Kasumi-1 (cell line): ENCODE data around the gene FAM120B.
"Not testable (repeated sequence)": the region's sequence is repeated elsewhere in the genome, so short reads cannot be mapped to it uniquely, and the experiment has no call there.

ENCODE experiments used
- DNase-seq, 2 experiments: peaks; one replicate each; lab custom pipeline; 2025; lab: John Stamatoyannopoulos, UW

The FAM120B gene

GRCh38 chr6:170298688-170299087 is 7.9 kb upstream of the FAM120B start:
- no peak for DNase-seq

DNA sequence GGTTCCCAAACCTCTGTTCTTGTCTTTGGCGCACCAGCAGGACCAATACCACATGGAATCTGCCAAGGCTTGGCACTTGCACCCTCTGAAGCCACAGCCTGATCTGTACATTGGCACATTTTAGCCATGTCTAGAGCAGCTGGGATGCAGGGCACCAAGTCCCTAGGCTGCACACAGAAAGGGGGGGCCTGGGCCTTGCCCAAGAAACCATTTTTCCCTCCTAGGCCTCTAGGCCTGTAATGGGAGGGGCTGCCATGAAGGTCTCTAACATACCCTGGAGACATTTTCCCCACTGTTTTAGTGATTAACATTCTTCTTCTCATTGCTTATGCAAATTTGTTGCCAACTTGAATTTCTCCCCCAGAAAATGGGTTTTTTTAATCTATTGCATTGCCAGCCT is 5.4 kb upstream of the FAM120B start:
- no peak for DNase-seq

GRCh38 chr6:170305805-170306323 is 694 bp upstream of the FAM120B start:
- no peak for DNase-seq

DNA sequence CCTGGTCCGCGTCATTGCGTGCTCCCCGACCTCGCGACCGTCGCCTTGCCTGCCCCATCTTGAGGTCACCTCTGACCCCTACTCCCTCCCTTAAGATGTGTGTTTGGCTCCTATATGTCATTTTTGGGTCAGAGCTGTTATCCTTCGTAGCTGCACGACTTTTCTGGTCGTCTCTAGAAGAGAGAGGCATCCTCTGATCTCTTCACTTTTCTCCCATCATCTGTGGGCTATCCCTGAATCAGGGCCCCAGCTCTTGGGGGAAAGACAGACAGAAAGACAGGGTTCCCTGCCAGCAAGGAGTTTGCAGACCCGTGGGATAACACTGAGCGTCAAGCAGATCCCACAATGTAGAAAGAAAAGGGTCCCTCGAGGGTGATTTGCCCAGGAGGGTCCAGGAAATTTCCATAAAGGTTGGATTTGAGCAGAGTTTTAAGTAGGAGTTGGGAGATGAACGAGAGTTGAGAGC is 555 bp downstream of the FAM120B start:
- no peak for DNase-seq

DNA sequence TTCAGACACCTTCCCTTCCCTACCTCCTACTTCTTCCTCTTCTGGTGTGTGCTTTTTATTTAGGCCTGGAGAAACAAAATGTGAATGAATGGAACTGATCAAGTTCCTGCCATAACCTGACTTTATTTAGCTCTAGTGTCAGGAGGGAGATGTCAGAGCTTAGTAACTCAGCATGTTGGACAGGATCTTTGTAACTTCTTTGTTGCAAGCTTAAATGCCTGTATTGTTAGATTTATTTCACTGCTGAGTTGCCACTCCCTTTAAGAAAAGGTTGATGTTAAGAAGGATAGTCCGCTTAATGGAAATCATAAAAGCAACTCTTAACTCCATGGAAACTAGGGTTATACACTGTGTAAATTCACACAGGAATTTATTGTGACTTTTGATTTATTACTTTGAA is 2.2 kb downstream of the FAM120B start:
- no peak for DNase-seq

DNA sequence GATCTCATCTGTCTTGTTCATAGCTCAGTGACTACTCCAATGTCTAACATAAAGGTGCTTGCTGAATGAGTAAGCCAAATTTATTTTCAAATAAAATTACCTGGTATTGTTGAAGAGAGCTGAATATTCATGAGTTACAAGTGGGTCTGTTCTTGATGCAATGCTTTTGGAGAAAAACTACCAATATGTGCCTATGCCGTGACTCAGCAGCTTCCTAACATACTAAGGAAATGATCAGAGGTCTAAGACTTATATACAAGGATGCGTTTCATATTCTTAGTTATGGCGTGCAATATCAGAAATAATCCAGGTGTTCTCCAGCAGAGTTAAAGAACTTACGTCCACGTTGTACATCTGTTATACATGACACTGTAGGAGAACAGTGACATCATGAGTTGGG is 5.1 kb downstream of the FAM120B start:
- DNase-seq = no peak

DNA sequence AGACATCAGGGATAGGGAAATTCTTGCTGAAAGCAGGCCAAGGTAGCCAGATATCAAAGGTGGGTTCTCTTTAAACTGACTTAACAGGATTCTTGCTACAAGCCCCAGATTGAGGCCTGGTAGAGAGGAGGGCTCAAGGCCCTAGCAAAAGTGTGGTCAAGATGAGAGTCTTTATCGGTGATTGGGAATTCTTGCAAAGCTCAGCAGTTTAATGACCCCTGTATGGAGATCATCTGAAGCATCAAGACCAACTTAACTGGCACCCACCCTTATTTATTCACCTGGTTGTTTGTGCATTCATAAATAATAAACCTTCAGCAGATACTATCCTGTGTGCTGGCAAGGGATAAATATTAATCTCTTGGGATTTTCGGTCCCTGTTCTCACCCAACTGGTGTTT is 6.3 kb downstream of the FAM120B start:
- DNase-seq = no peak

- DNase-seq = peak in 1 of 2 experiments; percentile 23
These were observed 7.2 kb downstream of the FAM120B start for GRCh38 chr6:170313716-170314295.

- DNase-seq = no peak
These were observed 8.4 kb downstream of the FAM120B start for GRCh38 chr6:170314983-170315382.

- DNase-seq = no peak
These were observed 9.5 kb downstream of the FAM120B start for GRCh38 chr6:170316071-170316470.

- DNase-seq = no peak
These were observed 10.5 kb downstream of the FAM120B start for GRCh38 chr6:170317076-170317475.

- DNase-seq = no peak
These were observed 11.2 kb downstream of the FAM120B start for GRCh38 chr6:170317718-170318117.

GRCh38 chr6:170329321-170329720 is 22.8 kb downstream of the FAM120B start:
- DNase-seq = no peak

DNA sequence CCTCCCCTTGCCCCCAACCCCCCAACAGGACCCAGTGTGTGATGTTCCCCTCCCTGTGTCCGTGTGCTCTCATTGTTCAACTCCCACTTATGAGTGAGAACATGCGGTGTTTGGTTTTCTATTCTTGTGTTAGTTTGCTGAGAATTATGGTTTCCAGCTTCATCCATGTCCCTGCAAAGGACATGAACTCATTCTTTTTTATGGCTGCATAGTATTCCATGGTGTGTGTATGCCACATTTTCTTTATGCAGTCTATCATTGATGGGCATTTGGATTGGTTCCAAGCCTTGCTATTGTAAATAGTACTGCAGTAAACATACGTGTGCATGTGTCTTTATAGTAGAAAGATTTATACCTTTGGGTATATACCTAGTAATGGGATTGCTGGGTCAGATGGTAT is 28.6 kb downstream of the FAM120B start:
- not testable (repeated sequence) for DNase-seq

GRCh38 chr6:170344631-170345576 is 38.3 kb downstream of the FAM120B start:
- peak; percentile 39 to 51 for DNase-seq

GRCh38 chr6:170345662-170346061 is 39.1 kb downstream of the FAM120B start:
- no peak for DNase-seq

DNA sequence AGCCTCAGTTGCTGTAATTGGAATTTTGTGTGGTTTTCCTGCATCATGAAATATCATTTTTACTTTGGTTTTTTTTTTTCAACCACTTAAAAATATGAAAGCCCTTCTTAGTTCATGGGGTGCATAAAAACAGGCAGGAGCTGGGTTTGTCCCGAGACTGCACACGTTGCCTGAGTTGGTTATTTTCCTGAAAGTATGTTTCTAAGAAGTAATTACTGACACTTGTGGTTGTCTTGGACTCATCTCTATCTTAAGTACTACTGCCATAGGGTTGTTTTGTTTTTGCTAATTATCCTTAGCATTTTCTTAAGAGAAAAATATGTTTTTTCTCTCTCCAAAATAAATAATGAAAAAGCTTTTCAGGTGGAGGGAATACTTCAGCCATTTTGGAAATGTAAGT is 40.1 kb downstream of the FAM120B start:
- DNase-seq = no peak

DNA sequence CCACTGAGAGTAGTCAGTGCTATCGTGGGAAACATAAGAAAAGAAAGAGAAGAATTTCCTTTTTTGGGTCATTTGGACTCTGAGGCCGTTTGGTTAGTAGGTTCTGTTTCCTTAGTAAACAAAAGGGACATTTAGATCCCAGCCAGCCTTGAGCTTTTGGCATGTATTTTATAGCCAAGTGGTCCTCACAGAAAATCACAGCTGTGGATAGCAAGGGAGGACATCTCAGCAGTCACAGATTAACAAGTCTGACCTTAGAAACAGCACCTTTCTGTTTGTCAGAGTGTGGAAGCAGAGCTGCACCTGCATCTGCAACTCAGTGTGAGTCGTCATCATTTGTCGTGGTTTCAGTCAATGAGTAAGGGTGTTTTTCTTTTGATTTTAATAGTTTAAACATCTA is 40.5 kb downstream of the FAM120B start:
- no peak for DNase-seq

DNA sequence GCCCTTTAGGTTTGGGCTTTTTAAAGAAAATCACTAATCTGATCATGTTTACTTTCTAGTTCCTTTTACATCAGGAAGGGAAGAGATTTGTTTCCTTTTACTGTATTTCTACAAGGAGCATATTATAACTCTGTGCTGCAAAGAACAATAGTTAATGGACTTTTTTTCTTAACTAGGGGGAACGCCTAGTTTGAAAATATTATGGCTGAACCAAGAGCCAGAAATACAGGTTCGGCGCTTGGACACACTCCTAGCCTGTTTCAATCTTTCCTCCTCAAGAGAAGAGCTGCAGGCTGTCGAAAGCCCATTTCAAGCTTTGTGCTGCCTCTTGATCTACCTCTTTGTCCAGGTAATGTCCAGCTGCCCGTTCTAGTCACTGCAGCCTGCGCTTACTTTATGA is 41.4 kb downstream of the FAM120B start:
- no peak for DNase-seq

DNA sequence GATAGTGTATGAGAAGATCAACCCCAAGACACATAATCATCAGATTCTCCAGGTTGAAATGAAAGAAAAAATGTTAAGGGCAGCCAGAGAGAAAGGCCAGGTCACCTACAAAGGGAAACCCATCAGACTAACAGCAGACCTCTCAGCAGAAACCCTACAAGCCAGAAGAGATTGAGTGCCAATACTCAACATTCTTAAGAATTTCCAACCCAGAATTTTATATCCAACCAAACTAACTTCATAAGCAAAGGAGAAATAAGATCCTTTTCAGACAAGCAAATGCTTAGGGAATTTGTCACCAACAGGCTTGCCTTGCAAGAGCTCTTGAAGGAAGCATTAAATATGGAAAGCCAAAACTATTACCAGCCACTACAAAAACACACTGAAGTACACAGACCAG is 44.9 kb downstream of the FAM120B start:
- not testable (repeated sequence) for DNase-seq

DNA sequence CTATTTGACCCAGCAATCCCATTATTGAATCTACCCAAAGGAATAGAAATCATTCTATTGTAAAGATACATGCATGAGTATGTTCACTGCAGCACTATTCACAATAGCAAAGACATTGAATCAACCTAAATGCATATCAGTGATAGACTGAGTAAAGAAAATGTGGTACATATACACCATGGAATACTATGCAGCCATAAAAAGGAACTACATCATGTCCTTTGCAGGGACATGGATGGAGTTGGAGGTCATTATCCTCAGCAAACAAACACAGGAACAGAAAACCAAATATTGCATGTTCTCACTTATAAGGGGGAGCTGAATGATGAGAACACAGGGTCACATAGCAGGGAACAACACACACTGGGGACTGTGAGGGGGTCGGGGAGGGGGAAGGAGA is 48.6 kb downstream of the FAM120B start:
- DNase-seq = not testable (repeated sequence)

- DNase-seq = no peak
These were observed 49.1 kb downstream of the FAM120B start for GRCh38 chr6:170355661-170356060.

- DNase-seq = no peak
These were observed 51.3 kb downstream of the FAM120B start for GRCh38 chr6:170357812-170358211.
